IPS DF 4.7 (cell line): ENCODE results near the gene NME3.

Experiments
- DNase-seq: peaks from one replicate; pipeline ENCODE4 v3.0.0-alpha.2; 2013; ENCODE audit warnings: low spot score; ENCODE audit errors: extremely low read depth

NME3 gene

GRCh38 chr16:1727651-1728624 lies 43.4 kb downstream of the NME3 start:
- DNase-seq = no peak

GRCh38 chr16:1726661-1727502 lies 44.5 kb downstream of the NME3 start:
- no peak for DNase-seq

- no peak for DNase-seq
Observed at GRCh38 chr16:1724491-1724890, 46.9 kb downstream of the NME3 start.

- no peak for DNase-seq
Observed at GRCh38 chr16:1723450-1724147, 47.7 kb downstream of the NME3 start.

- no peak for DNase-seq
Observed at GRCh38 chr16:1721372-1721771, 50.0 kb downstream of the NME3 start.
